GM20431 (cell line): Measurements from ENCODE around the gene TANGO2.

Source experiments
- in situ Hi-C: fragments of 300-500 bp; cut with MseI, MboI; formaldehyde crosslinking; loops from one replicate; pipeline ENCODE4 v1.15.0; 2020; ENCODE audit warnings: low sequenced_read_pairs; ENCODE audit not compliant: unreplicated experiment

The TANGO2 gene

DNA sequence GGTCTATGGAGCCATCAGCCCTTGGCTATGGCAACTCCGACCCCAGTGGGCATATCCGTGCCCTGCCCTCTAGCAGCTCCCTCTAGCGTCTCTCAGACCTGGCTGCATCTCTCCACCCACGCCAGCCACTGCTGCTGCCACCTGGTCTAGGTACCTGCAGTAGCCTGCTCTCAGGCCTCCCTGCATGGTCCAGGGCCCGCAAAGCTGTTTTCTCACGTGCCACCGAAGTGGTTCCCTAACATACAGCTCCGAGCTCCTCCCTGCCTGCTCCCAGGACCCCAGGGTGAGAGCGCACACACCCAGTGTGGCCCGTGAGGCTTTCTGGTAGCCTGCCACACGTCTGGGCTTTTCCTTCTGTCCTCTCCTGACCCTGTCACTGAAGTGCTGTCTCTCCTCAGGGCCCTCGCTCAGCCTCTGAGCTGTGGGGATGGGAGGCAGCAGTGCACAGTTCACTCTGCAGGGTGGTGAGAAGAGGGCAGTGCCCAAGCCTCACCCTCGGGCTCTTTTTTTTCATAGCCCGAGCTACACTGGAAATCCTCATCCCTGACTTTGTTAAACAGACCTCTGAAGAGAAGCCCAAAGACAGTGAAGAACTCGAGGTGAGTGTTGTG is 73.4 kb downstream of the TANGO2 start:
- in situ Hi-C loops: no loop called here

DNA sequence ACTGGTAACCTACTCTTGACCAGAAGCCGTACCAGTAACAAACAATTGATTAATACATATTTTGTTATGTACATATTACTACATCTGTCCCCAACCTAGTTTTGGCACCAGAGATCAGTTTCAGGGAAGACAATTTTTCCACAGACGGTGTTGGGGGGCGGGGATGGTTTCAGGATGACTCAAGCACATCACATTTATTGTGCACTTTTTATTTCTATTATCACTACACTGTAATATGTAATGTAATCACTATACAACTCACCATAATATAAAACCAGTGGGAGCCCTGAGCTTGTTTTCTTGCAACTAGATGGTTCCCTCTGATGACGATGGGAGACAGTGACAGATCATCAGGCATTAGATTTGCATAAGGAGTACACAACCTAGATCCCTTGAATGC is 74.6 kb downstream of the TANGO2 start:
- in situ Hi-C loops: no loop called here

DNA sequence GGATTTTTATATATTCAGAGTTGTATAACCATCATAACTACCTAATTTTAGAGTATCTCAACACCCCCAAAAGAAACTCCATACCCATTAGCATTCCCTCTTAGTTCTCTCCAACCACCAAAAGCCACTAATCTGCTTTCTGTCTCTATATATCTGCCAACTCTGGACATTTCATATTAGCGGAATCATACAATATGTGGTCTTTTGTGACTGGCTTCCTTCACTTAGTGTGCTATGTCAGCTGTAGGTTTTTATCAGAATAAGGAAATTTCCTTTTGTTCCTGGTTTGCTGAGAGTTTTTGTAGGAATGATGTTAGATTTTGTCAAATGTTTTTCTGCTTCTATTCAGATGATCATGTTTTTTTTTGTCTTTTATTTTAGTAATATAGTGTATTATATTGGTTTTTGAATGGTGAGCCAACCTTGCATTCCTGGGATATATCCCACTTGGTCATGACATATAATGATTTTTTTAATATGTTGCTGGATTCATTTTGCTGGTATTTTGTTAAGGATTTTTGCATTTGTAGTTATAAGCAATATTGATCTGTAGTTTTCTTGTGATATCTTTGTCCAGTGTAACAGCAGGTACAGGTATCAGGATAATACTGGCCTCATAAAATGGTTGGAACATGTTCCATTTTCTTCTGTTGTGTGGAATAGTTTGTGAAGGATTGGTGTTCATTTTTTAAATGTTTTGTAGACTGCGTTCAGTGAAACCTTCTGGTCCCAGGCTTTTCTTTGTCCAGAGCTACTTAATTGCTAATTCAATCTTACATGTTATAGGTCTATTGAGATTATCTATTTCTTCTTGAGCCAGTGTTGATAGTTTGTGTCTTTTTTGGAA is 75.9 kb downstream of the TANGO2 start:
- in situ Hi-C loops: no loop called here

- in situ Hi-C loops: no loop called here
Observed at GRCh38 chr22:20099099-20099711, 78.3 kb downstream of the TANGO2 start.

DNA sequence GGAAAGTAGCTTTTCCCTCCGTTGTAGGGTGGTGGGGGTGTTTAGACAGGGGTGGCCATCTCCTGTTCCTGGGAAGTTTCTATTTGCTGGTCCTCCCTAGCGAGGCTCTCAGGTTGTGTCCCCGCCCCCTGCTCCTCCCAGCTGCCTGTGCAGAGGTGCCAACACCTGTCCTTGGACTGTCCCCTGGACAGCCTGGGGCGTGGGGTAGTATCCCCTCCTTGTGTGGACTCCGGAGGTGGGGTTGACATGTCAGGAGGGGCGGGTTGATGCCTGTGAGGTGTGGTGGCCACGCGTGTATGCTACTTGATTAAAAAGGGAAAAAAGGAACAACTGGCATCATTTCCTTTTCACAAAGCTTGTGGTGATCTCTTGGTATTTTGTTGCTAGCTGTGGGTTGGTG is 80.7 kb downstream of the TANGO2 start:
- in situ Hi-C loops: no loop called here

- in situ Hi-C loops: no loop called here
Observed at GRCh38 chr22:20102203-20102780, 81.4 kb downstream of the TANGO2 start.

DNA sequence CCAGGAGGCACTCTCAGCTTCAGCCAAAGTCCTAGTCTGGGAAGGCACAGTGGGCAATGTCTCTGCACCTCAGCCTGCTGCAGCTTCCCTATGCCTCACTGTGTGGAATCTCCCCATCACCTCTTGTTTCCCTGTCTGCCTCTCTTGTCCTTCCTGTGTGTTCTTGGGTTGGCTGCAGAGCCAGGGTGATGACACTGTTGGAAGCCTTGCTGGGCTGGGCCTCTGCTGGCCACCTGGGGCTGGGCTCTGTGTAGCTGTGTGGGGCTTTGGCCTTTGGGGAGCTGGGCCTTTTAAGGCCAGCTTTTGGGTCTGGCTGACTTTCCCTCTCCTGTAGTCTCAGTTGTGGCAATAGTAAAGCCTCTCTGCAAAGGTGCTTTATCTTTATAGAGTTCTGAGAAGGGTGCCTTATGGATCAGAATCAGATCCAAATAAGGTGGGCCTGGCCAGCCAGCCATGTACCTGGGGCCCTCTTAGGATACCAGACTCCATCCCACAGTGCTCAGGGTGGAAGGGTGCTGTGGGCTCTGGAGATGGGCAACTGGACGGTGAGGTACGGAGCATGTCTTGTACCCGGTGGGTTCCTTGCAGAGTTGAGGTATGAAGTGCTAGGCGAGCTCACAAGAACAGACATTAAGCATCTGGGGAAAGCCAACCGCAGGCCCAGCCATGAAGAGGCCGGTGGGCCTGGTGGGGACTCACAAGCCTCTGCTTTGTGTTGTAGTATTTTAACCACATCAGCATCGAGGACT is 84.7 kb downstream of the TANGO2 start:
- in situ Hi-C loops: no loop called here

DNA sequence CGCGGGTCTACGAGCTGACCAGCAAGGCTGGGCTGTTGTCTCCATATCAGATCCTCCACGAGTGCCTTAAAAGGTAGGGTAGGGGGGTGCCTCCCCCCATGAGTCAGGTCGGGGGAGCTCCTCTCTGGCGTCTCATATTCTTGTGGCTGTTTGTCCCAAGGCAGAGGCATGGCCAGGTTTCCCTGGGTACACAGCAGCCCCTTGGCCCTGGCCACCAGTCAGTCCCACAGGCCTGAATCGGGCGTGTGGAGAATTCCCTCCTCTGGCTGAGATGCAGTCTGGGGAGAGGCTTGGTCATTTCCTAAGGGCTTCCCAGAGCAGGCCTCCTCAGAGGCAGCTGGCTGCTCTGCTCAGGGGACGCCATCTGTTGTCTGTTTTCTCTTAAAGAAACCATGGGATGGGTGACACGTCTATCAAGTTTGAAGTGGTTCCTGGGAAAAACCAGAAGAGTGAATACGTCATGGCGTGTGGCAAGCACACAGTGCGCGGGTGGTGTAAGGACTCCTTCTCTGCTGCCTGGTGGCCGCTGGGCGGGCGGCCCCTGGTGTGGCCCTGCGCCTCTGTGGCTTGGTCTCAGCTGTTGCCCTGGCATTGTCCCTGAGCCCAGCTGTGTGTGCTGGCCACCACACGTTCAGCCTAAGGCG is 85.4 kb downstream of the TANGO2 start:
- in situ Hi-C loops: no loop called here

DNA sequence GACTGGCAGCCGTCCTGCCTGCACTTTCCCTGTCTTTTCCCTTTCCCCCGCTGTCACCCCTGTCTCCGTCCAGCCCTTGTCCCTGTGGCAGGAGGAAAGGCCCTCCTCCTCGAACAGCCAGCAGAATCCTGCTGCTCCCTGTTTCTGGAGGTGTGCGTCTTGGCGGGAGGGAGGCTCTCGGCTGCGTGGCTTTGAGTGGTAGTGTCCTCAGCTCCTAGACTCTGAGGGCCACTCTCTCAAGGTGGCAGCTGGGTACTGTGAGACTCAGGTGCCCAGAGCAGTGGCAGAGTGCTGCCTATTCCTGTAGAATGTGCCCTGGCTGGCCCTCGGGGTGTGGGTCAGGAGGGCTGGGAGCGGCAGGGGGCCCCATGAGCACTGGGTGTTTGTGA is 85.9 kb downstream of the TANGO2 start:
- in situ Hi-C loops: no loop called here

GRCh38 chr22:20107471-20107901 is 86.6 kb downstream of the TANGO2 start:
- in situ Hi-C loops: no loop called here

DNA sequence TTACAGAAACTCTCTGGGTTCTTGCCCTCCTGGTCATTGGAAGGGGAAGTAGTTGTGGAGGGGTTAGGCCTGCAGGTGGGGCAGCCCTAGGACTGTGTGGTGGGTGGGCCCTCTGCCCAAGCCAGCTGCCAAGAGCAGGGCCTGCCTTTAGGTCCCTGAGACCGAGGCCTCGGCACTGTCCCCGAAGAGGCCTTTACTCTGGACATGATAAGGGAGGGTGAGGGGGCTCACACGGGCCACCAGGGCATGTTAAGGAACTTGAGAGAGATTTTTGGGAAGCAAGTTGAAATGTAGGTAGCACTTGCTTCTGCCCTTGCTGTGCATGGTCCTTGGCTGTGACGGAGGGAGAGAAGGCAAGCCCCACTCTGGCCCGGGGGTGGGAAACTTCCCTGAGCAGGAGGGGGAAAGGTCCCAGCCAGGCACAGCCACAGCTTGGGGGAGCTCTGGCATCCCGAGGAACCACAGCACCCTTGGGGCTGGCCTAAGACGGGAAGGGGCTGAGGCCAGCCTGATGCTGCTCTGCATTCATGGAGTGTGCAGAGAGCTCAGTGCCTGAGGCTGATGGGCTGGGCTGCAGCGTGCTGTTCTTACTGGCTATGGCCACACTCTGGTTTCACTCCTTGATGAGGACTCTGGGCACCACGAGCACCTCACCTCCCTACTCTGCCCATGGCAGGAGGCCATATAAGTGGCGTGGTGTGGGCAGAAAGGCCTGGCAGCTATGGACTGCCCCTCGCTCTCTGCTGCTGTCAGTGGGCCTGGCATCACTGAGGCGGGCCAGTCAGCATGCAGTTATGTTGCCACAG is 87.2 kb downstream of the TANGO2 start:
- in situ Hi-C loops: no loop called here

- in situ Hi-C loops: no loop called here
Observed at GRCh38 chr22:20108757-20109230, 87.9 kb downstream of the TANGO2 start.

DNA sequence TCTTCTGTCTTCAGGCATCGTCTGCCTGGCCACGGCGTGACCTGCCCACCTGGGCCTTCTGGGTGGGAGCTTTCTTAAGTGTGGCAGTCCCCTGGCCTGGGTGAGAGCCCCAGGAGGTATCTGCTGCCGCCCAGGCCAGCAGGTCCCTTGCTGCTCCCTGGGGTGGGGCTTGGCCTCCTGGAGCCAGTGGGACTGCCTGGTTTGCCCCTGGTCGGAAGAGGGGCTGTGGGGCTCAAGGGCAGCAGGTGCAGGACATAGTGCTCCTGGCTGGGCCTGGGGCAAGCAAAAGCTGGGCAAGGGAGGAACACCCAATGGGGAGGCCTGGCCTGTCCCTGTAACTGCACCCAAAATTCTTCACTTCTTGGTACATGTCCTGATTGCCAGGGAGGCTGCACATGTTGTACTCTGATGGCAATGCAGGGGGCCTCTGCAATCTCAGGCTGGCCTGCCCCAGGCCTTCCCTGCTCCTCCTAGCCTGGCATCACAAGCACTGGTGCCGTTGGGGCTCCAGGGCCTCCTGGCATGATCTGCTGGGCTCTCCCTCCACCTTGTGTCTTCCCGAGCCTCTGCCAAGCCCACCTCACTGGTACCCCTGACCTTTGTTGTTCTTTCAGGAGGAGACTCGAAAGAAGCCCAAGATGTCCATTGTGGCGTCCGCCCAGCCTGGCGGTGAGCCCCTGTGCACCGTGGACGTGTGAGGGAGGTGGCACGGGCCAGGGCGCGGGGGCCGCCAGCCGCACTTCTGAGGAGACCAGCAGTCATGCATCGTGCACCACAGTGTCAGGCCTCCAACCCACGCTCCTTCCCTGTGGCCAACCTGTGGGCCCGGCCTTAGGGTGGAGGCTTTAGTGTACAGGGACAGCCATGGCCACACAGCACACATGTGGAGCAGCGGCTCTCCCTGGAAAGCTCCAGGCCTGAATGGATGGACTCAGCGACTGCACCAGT is 88.8 kb downstream of the TANGO2 start:
- in situ Hi-C loops: no loop called here

DNA sequence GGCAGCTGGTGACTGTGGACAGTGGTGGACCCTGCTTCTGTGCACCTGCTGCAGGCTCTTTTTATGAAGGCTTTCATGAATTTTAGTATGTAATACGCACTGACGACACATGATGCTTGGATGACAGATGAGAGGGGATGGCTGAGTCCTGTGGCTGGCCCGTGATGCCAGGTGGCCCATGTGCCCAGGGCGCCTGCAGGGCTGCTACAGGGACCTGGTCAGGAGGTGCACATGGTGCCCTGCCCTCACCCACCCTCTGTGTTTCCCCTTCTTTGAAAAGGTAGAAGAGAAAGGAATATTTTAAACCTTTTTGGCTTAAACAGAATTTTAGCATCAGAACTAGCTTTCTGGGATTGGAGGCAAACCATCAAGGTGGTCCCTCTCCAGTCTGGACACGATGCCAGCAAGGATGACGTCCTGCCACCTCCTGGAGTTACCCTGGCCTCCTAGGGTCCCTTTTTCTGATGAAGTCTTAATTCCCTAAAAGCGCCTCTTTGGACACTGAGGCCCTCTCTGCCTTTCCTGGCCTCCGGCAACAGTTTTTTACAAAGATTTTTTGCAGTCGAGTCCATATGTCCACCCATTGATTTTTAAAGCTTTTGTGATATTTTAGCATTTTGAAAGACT is 89.6 kb downstream of the TANGO2 start:
- in situ Hi-C loops: no loop called here

GRCh38 chr22:20111045-20111688 is 90.3 kb downstream of the TANGO2 start:
- in situ Hi-C loops: no loop called here

- in situ Hi-C loops: no loop called here
Observed at GRCh38 chr22:20111689-20112622, 91.0 kb downstream of the TANGO2 start.
